SK-N-SH (cell line): ENCODE measurements around the gene KCNQ5. TPM values are rescaled to one million over a fixed set of nuclear protein-coding genes. Genes with fewer than 3 reads are reported as not detected.
A peak's percentile ranks its signal among the peaks of the same experiment; 100 is the strongest.

Experiments
- CTCF ChIA-PET: fragments of 300-600, 350-600 bp; formaldehyde crosslinking; extraction: SDS; loops from one replicate; lab custom pipeline; 2021; lab: Yijun Ruan, JAX
- POLR2A ChIA-PET: fragments of 350-600 bp; sonication (Branson Sonifier 250); formaldehyde crosslinking; extraction: SDS; loops from one replicate; lab custom pipeline; 2020; ENCODE audit warnings: antibody characterized with exemption, inconsistent platforms; lab: Yijun Ruan, JAX
- DNase-seq: peaks from one replicate; pipeline ENCODE4 v3.0.0; 2012
- H2AFZ ChIP-seq: fragments of 200-600 bp; sonication (generic); 2 replicates; pipeline ENCODE4 v1.8.1; 2016; ENCODE audit warnings: antibody characterized with exemption, mild to moderate bottlenecking, low read depth
- H3F3A ChIP-seq: fragments of 200-600 bp; sonication (generic); replicated peaks from 2 replicates; pipeline ENCODE3; 2016; ENCODE audit warnings: antibody characterized with exemption, mild to moderate bottlenecking; ENCODE audit not compliant: insufficient read depth
- H3K27ac ChIP-seq, 2 experiments: fragments of 200-500 bp in 1 of 2; fragments of 200-600 bp in 1 of 2; sonication (Bioruptor generic) in 1 of 2; sonication (generic), shearing (Covaris generic) in 1 of 2; 2 replicates each; pipeline versions ENCODE4 v1.5.1 to v1.6.1; 2014 to 2016; ENCODE audit warnings: low read depth in 2 of 2, inconsistent platforms in 1 of 2, low read length in 1 of 2, mild to moderate bottlenecking in 1 of 2, mixed read lengths in 1 of 2
- H3K27me3 ChIP-seq: fragments of 200-600 bp; sonication (generic), shearing (Covaris generic); 2 replicates; pipeline ENCODE4 v1.6.1; 2016; ENCODE audit warnings: mixed run types; ENCODE audit not compliant: insufficient read depth
- H3K36me3 ChIP-seq, 2 experiments: fragments of 200-500 bp in 1 of 2; fragments of 200-600 bp in 1 of 2; sonication (Bioruptor generic) in 1 of 2; sonication (generic) in 1 of 2; replicated peaks in 1 of 2; 2 replicates each; pipeline versions ENCODE3 to v1.5.1; 2014 to 2016; ENCODE audit warnings: low read length in 1 of 2, mild to moderate bottlenecking in 1 of 2; ENCODE audit not compliant: insufficient read depth in 2 of 2, control insufficient read depth in 1 of 2
- H3K4me1 ChIP-seq, 2 experiments: fragments of 200-500 bp in 1 of 2; fragments of 200-600 bp in 1 of 2; sonication (Bioruptor generic) in 1 of 2; sonication (generic), shearing (Covaris generic) in 1 of 2; 2 replicates each; pipeline versions ENCODE4 v1.5.1 to v1.6.1; 2014 to 2016; ENCODE audit warnings: low read depth in 1 of 2, low read length in 1 of 2, mixed run types in 1 of 2; ENCODE audit not compliant: insufficient read depth in 2 of 2, control insufficient read depth in 1 of 2
- H3K4me2 ChIP-seq: fragments of 200-600 bp; sonication (generic), shearing (Covaris generic); 2 replicates; pipeline ENCODE4 v1.6.1; 2017; ENCODE audit warnings: mixed run types
- H3K4me3 ChIP-seq, 2 experiments: fragments of 200-500 bp in 1 of 2; fragments of 200-600 bp in 1 of 2; sonication (Bioruptor generic) in 1 of 2; sonication (generic), shearing (Covaris generic) in 1 of 2; 2 replicates each; pipeline versions ENCODE4 v1.5.1 to v1.8.1; 2014 to 2016; ENCODE audit warnings: low read depth in 2 of 2, inconsistent platforms in 1 of 2, low read length in 1 of 2, mild to moderate bottlenecking in 1 of 2, mixed read lengths in 1 of 2, moderate library complexity in 1 of 2
- H3K79me2 ChIP-seq: fragments of 200-600 bp; sonication (generic); 2 replicates; pipeline ENCODE4 v1.8.1; 2017; ENCODE audit warnings: mild to moderate bottlenecking; ENCODE audit not compliant: insufficient read depth
- H3K9ac ChIP-seq: fragments of 200-600 bp; sonication (generic); 2 replicates; pipeline ENCODE4 v1.6.1; 2017; ENCODE audit warnings: mixed run types
- H3K9me2 ChIP-seq: fragments of 200-600 bp; sonication (generic); 2 replicates; pipeline ENCODE4 v1.6.1; 2017; ENCODE audit warnings: mixed run types
- H3K9me3 ChIP-seq: fragments of 200-600 bp; sonication (generic); 2 replicates; pipeline ENCODE4 v1.6.1; 2017; ENCODE audit warnings: mixed run types, mild to moderate bottlenecking, moderate library complexity
- H4K20me1 ChIP-seq: fragments of 200-600 bp; sonication (generic); 2 replicates; pipeline ENCODE4 v1.6.1; 2017; ENCODE audit warnings: mild to moderate bottlenecking, mixed run types; ENCODE audit not compliant: insufficient read depth
- CHD2 ChIP-seq: fragments of 150-350 bp; IDR thresholded peaks from 2 replicates; pipeline ENCODE4 v1.6.1; 2018; ENCODE audit warnings: low read length; ENCODE audit not compliant: partially characterized antibody
- CTCF ChIP-seq: fragments of 200-600 bp; sonication (generic); IDR thresholded peaks from 2 replicates; pipeline ENCODE4 v1.6.1; 2017; ENCODE audit warnings: antibody characterized with exemption, mild to moderate bottlenecking, moderate library complexity
- EP300 ChIP-seq, 2 experiments: IDR thresholded peaks; 2 replicates each; pipeline versions ENCODE4 v1.4.0 to v1.6.1; 2012; ENCODE audit warnings: borderline replicate concordance in 1 of 2, low read depth in 1 of 2, low read length in 1 of 2
- FOSL2 ChIP-seq: IDR thresholded peaks from 2 replicates; pipeline ENCODE4 v1.4.0; 2012; ENCODE audit warnings: low read depth, mild to moderate bottlenecking, moderate library complexity, borderline replicate concordance
- FOXJ3 ChIP-seq: sonication (generic); formaldehyde crosslinking; IDR thresholded peaks from 2 replicates; pipeline ENCODE4 v1.5.1; 2020; ENCODE audit warnings: mild to moderate bottlenecking, missing genetic modification reagents
- FOXM1 ChIP-seq: IDR thresholded peaks from 2 replicates; pipeline ENCODE4 v1.4.0; 2012; ENCODE audit warnings: low read depth, mild to moderate bottlenecking
- JUND ChIP-seq: IDR thresholded peaks from 2 replicates; pipeline ENCODE4 v1.4.0; 2012
- NFIC ChIP-seq: IDR thresholded peaks from 2 replicates; pipeline ENCODE4 v1.4.0; 2012; ENCODE audit warnings: borderline replicate concordance
- PBX3 ChIP-seq: IDR thresholded peaks from 2 replicates; pipeline ENCODE4; 2012
- POLR2AphosphoS5 ChIP-seq: IDR thresholded peaks from 2 replicates; pipeline ENCODE4 v1.6.1; 2012; ENCODE audit warnings: low read depth, low read length
- RAD21 ChIP-seq: IDR thresholded peaks from 2 replicates; pipeline ENCODE4 v1.6.1; 2012; ENCODE audit warnings: mild to moderate bottlenecking, low read length
- RXRA ChIP-seq: IDR thresholded peaks from 2 replicates; pipeline ENCODE4 v1.4.0; 2012; ENCODE audit warnings: low read depth, mild to moderate bottlenecking, borderline replicate concordance
- SMC3 ChIP-seq: IDR thresholded peaks from 2 replicates; pipeline ENCODE4 v1.6.1; 2012; ENCODE audit warnings: low read depth, low read length, improper control_type of control experiment
- TAF1 ChIP-seq: IDR thresholded peaks from 2 replicates; pipeline ENCODE4 v1.6.1; 2012; ENCODE audit warnings: low read depth, mild to moderate bottlenecking, low read length, moderate library complexity, borderline replicate concordance
- TCF12 ChIP-seq: IDR thresholded peaks from 2 replicates; pipeline ENCODE4 v1.4.0; 2012
- TEAD4 ChIP-seq: IDR thresholded peaks from 2 replicates; pipeline ENCODE4 v1.4.0; 2012; ENCODE audit warnings: mild to moderate bottlenecking, borderline replicate concordance; ENCODE audit not compliant: insufficient read depth
- USF1 ChIP-seq: IDR thresholded peaks from 2 replicates; pipeline ENCODE4 v1.4.0; 2012; ENCODE audit warnings: low read depth, borderline replicate concordance
- WGBS: methylation state at CpG from one replicate; pipeline ENCODE4 v1.1.6; 2017; ENCODE audit warnings: low lambda C conversion rate; 5-methylcytosine and 5-hydroxymethylcytosine counted together
- polyA plus RNA-seq, 3 experiments: library from polyadenylated mRNA; depleted of rRNA; stranded (reverse); fragments of >200 nt; gene quantifications; 2 replicates each; pipeline ENCODE4 v1.2.3, GENCODE V29; 2012
- TF ChIP-seq, protein P1 (sequence below): IDR thresholded peaks from 2 replicates; pipeline ENCODE4 v1.4.0; 2012; ENCODE audit warnings: low read depth

Gene KCNQ5
- polyA plus RNA-seq, 1 of the 3 experiments (the other 2 are of a cell fraction), result 3.2 TPM

DNA sequence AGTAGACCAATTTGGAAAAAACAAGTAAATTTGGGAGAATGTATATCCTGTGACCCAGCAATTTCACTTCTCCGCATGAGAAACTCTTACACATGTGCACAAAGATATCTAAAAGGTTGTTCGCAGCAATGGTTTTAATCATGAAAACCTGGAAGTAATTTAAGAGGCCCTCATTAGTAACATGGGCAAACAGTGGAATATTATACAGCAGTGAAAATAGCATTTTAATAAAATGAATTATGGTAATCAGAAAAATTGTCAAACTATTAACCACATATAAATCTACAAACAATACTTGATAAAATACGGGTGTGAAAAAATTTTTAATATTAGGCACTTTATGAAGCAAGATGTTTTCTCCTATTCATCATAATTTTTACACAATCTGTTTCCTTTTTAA, 74.2 kb downstream of the KCNQ5 start:
- no peak overlapping the region for H3K4me3 ChIP-seq
- POLR2A ChIA-PET, result no interaction called here

DNA sequence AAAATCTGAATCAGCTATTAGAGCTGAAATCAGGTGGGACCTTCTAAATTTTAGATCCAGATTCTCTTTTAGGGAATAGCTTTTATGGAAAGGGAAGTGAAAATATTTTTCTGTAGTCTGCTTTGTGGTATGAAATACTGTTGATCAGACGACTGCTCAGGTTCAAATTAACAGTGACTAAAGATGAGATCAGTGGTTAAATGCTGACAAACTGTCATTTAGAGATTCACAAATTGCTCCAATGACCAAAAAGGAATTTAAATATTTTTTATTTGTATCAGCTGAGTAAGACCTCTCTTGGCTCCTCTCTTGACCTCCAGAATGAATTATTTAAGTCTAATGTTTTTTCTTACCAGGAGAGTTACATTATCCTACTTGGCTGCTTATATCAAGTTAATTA, 77.3 kb downstream of the KCNQ5 start:
- no peaks in the 10 kb centered on the region for H3K9me3 ChIP-seq
- no peaks in the 10 kb centered on the region for H3K4me1 ChIP-seq
- H3K36me3 ChIP-seq, result peaks cover 0 to 23% of the 10 kb centered on the region in 2 experiments
- H3K9me2 ChIP-seq, result no peaks in the 10 kb centered on the region
- no peaks in the 10 kb centered on the region for H4K20me1 ChIP-seq
- no peak overlapping the region; the same call in 1 of the 2 replicates for H2AFZ ChIP-seq
- CTCF ChIA-PET, result interaction anchor here (1.2 to 2.6 kb wide), 2 partner anchors 83 to 430 kb away, joined by 3 to 8 read pairs; no protein-coding TSS in a partner anchor
- no peak overlapping the region for H3K4me2 ChIP-seq
- no peak for DNase-seq
- POLR2A ChIA-PET, result no interaction called here
- H3K4me3 ChIP-seq, result no peak overlapping the region
- 14% methylated on average over 1 of the region's 1 CpG for WGBS
- H3K27ac ChIP-seq, result peak overlapping the region in 1 of 2 experiments; percentile 48; a peak in 2 of 4 replicates
- H3K9ac ChIP-seq, result no peak overlapping the region
- TF ChIP-seq FOSL2 (peak; percentile 26; the same call in 1 of the 2 replicates), TCF12 (peak; percentile 49; the same call in 1 of the 2 replicates), RXRA (peak; percentile 45; the same call in 1 of the 2 replicates), JUND (peak; percentile 35), RAD21 (no peak), TAF1 (no peak), USF1 (no peak), EP300 (IDR thresholded peaks at IDR 0.05; ENCODE audit: borderline replicate concordance in 1 of 2, low read depth in 1 of 2, low read length in 1 of 2) (peak in 1 of 2 experiments; percentile 18; a peak in 1 of 4 replicates), PBX3 (peak; percentile 67)
- TF ChIP-seq, protein P1, sequence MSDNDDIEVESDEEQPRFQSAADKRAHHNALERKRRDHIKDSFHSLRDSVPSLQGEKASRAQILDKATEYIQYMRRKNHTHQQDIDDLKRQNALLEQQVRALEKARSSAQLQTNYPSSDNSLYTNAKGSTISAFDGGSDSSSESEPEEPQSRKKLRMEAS, result no peak
- no peaks in the 10 kb centered on the region for H3K27me3 ChIP-seq
- peaks cover 70% of the 10 kb centered on the region for H3K79me2 ChIP-seq
- H3F3A ChIP-seq, result peaks cover 15% of the 10 kb centered on the region

More for the DNA sequence above, 74.2 kb downstream of the KCNQ5 start:
- Histone ChIP-seq H3K4me1 (no peaks in the 10 kb centered on the region), H3K9ac (no peak overlapping the region), H3K4me2 (no peak overlapping the region), H4K20me1 (no peaks in the 10 kb centered on the region), H3K9me2 (no peaks in the 10 kb centered on the region), H3K36me3 (peaks cover 0 to 18% of the 10 kb centered on the region in 2 experiments), H2AFZ (no peak overlapping the region), H3F3A (peaks cover 15% of the 10 kb centered on the region)
- CTCF ChIA-PET, result no interaction called here
- no peak for DNase-seq
- 82% methylated on average over 3 of the region's 3 CpGs for WGBS
- TF ChIP-seq TCF12 (no peak), POLR2AphosphoS5 (no peak), TEAD4 (no peak), JUND (no peak), NFIC (no peak), FOXJ3 (no peak), CHD2 (no peak), USF1 (no peak), SMC3 (no peak), TAF1 (no peak), CTCF (no peak), FOXM1 (no peak)
- TF ChIP-seq, protein P1, result no peak
- TF ChIP-seq, all 33 proteins: peak for 0
- Histone ChIP-seq H3K79me2 (peaks cover 58% of the 10 kb centered on the region; the same call in 1 of the 2 replicates), H3K27me3 (no peaks in the 10 kb centered on the region), H3K27ac (no peak overlapping the region), H3K9me3 (no peaks in the 10 kb centered on the region)
